Measurements from ENCODE around the gene ERI3. TPM values are rescaled to one million over a fixed set of nuclear protein-coding genes. Genes with fewer than 3 reads are reported as not detected.

The ERI3 gene
- polyA plus RNA-seq, 1 donor: 38.3 TPM

- Histone ChIP-seq H3K36me3 (ENCODE audit: control insufficient read depth, insufficient read depth, low read length) (peaks cover 42% of the 10 kb centered on the region), H3K4me1 (ENCODE audit: control insufficient read depth, insufficient read depth, low read length) (peaks cover 3% of the 10 kb centered on the region), H3K27me3 (ENCODE audit: control insufficient read depth, insufficient read depth, low read length) (no peaks in the 10 kb centered on the region), H3K27ac (ENCODE audit: low read length) (no peak overlapping the region), H3K9me3 (ENCODE audit: control insufficient read depth, low read depth, low read length) (no peaks in the 10 kb centered on the region), H3K4me3 (ENCODE audit: low read length) (no peak overlapping the region)
- no CpG with 5 or more reads among the region's 9 CpGs for WGBS (ENCODE audit: insufficient coverage, low lambda C conversion rate)
- DNase-seq: no peak
These were observed 22.6 kb downstream of the ERI3 start for GRCh38 chr1:44332505-44332904.

- Histone ChIP-seq H3K9me3 (ENCODE audit: control insufficient read depth, low read depth, low read length) (no peaks in the 10 kb centered on the region), H3K27ac (ENCODE audit: low read length) (no peak overlapping the region), H3K4me3 (ENCODE audit: low read length) (no peak overlapping the region), H3K4me1 (ENCODE audit: control insufficient read depth, insufficient read depth, low read length) (peaks cover 3% of the 10 kb centered on the region), H3K27me3 (ENCODE audit: control insufficient read depth, insufficient read depth, low read length) (no peaks in the 10 kb centered on the region), H3K36me3 (ENCODE audit: control insufficient read depth, insufficient read depth, low read length) (peaks cover 31% of the 10 kb centered on the region)
- no peak for DNase-seq
- WGBS (ENCODE audit: insufficient coverage, low lambda C conversion rate): no CpG with 5 or more reads among the region's 2 CpGs
These were observed 24.1 kb downstream of the ERI3 start for GRCh38 chr1:44330935-44331334.

- H3K27ac ChIP-seq (ENCODE audit: low read length): no peak overlapping the region
- no peak overlapping the region for H3K4me3 ChIP-seq (ENCODE audit: low read length)
- H3K36me3 ChIP-seq (ENCODE audit: control insufficient read depth, insufficient read depth, low read length): peaks cover 17% of the 10 kb centered on the region
- WGBS (ENCODE audit: insufficient coverage, low lambda C conversion rate): no CpG with 5 or more reads among the region's 5 CpGs
- H3K9me3 ChIP-seq (ENCODE audit: control insufficient read depth, low read depth, low read length): no peaks in the 10 kb centered on the region
- no peaks in the 10 kb centered on the region for H3K27me3 ChIP-seq (ENCODE audit: control insufficient read depth, insufficient read depth, low read length)
- no peak for DNase-seq
- peaks cover 3% of the 10 kb centered on the region for H3K4me1 ChIP-seq (ENCODE audit: control insufficient read depth, insufficient read depth, low read length)
These were observed 26.2 kb downstream of the ERI3 start for GRCh38 chr1:44328671-44329416.

GRCh38 chr1:44327679-44328491 is 27.2 kb downstream of the ERI3 start:
- Histone ChIP-seq H3K27ac (ENCODE audit: low read length) (no peak overlapping the region), H3K27me3 (ENCODE audit: control insufficient read depth, insufficient read depth, low read length) (no peaks in the 10 kb centered on the region), H3K9me3 (ENCODE audit: control insufficient read depth, low read depth, low read length) (no peaks in the 10 kb centered on the region), H3K4me3 (ENCODE audit: low read length) (no peak overlapping the region), H3K4me1 (ENCODE audit: control insufficient read depth, insufficient read depth, low read length) (no peaks in the 10 kb centered on the region), H3K36me3 (ENCODE audit: control insufficient read depth, insufficient read depth, low read length) (peaks cover 16% of the 10 kb centered on the region)
- peak in 1 of 2 donors; percentile 12 for DNase-seq
- WGBS (ENCODE audit: insufficient coverage, low lambda C conversion rate): no CpG with 5 or more reads among the region's 8 CpGs

- Histone ChIP-seq H3K36me3 (ENCODE audit: control insufficient read depth, insufficient read depth, low read length) (peaks cover 19% of the 10 kb centered on the region), H3K27ac (ENCODE audit: low read length) (no peak overlapping the region), H3K4me3 (ENCODE audit: low read length) (no peak overlapping the region), H3K27me3 (ENCODE audit: control insufficient read depth, insufficient read depth, low read length) (no peaks in the 10 kb centered on the region), H3K9me3 (ENCODE audit: control insufficient read depth, low read depth, low read length) (no peaks in the 10 kb centered on the region), H3K4me1 (ENCODE audit: control insufficient read depth, insufficient read depth, low read length) (no peaks in the 10 kb centered on the region)
- no peak for DNase-seq
These were observed 28.1 kb downstream of the ERI3 start for GRCh38 chr1:44326821-44327465.

- Histone ChIP-seq H3K4me1 (ENCODE audit: control insufficient read depth, insufficient read depth, low read length) (no peaks in the 10 kb centered on the region), H3K4me3 (ENCODE audit: low read length) (no peak overlapping the region), H3K9me3 (ENCODE audit: control insufficient read depth, low read depth, low read length) (no peaks in the 10 kb centered on the region), H3K27ac (ENCODE audit: low read length) (no peak overlapping the region), H3K36me3 (ENCODE audit: control insufficient read depth, insufficient read depth, low read length) (peaks cover 21% of the 10 kb centered on the region), H3K27me3 (ENCODE audit: control insufficient read depth, insufficient read depth, low read length) (no peaks in the 10 kb centered on the region)
- no peak for DNase-seq
- WGBS (ENCODE audit: insufficient coverage, low lambda C conversion rate): 97% methylated on average over 6 of the region's 9 CpGs
These were observed 28.9 kb downstream of the ERI3 start for GRCh38 chr1:44326024-44326701.

- Histone ChIP-seq H3K9me3 (ENCODE audit: control insufficient read depth, low read depth, low read length) (no peaks in the 10 kb centered on the region), H3K4me1 (ENCODE audit: control insufficient read depth, insufficient read depth, low read length) (no peaks in the 10 kb centered on the region), H3K4me3 (ENCODE audit: low read length) (no peak overlapping the region), H3K36me3 (ENCODE audit: control insufficient read depth, insufficient read depth, low read length) (peaks cover 28% of the 10 kb centered on the region), H3K27ac (ENCODE audit: low read length) (no peak overlapping the region), H3K27me3 (ENCODE audit: control insufficient read depth, insufficient read depth, low read length) (no peaks in the 10 kb centered on the region)
- no CpG with 5 or more reads among the region's 1 CpG for WGBS (ENCODE audit: insufficient coverage, low lambda C conversion rate)
- no peak for DNase-seq
These were observed 31.1 kb downstream of the ERI3 start for GRCh38 chr1:44323947-44324346.

GRCh38 chr1:44322367-44322766 is 32.7 kb downstream of the ERI3 start:
- H3K4me1 ChIP-seq (ENCODE audit: control insufficient read depth, insufficient read depth, low read length): peaks cover 4% of the 10 kb centered on the region
- H3K4me3 ChIP-seq (ENCODE audit: low read length): no peak overlapping the region
- H3K36me3 ChIP-seq (ENCODE audit: control insufficient read depth, insufficient read depth, low read length): peaks cover 31% of the 10 kb centered on the region
- H3K9me3 ChIP-seq (ENCODE audit: control insufficient read depth, low read depth, low read length): no peaks in the 10 kb centered on the region
- no peaks in the 10 kb centered on the region for H3K27me3 ChIP-seq (ENCODE audit: control insufficient read depth, insufficient read depth, low read length)
- no peak overlapping the region for H3K27ac ChIP-seq (ENCODE audit: low read length)
- DNase-seq: no peak
- WGBS (ENCODE audit: insufficient coverage, low lambda C conversion rate): no CpG with 5 or more reads among the region's 3 CpGs

- H3K4me1 ChIP-seq (ENCODE audit: control insufficient read depth, insufficient read depth, low read length): peaks cover 5% of the 10 kb centered on the region
- peaks cover 36% of the 10 kb centered on the region for H3K36me3 ChIP-seq (ENCODE audit: control insufficient read depth, insufficient read depth, low read length)
- WGBS (ENCODE audit: insufficient coverage, low lambda C conversion rate): no CpG with 5 or more reads among the region's 2 CpGs
- H3K27ac ChIP-seq (ENCODE audit: low read length): no peak overlapping the region
- H3K9me3 ChIP-seq (ENCODE audit: control insufficient read depth, low read depth, low read length): no peaks in the 10 kb centered on the region
- H3K27me3 ChIP-seq (ENCODE audit: control insufficient read depth, insufficient read depth, low read length): no peaks in the 10 kb centered on the region
- no peak for DNase-seq
- no peak overlapping the region for H3K4me3 ChIP-seq (ENCODE audit: low read length)
These were observed 33.6 kb downstream of the ERI3 start for GRCh38 chr1:44321466-44321865.

Measured in large intestine (tissue), 3 donors.